Measurements from ENCODE around the gene IQSEC1. TPM values are rescaled to one million over a fixed set of nuclear protein-coding genes. Genes with fewer than 3 reads are reported as not detected.

The IQSEC1 gene
- polyA plus RNA-seq, 2 of the 4 experiments (the other 2 are of a cell fraction): 3.7 to 10.7 TPM

DNA sequence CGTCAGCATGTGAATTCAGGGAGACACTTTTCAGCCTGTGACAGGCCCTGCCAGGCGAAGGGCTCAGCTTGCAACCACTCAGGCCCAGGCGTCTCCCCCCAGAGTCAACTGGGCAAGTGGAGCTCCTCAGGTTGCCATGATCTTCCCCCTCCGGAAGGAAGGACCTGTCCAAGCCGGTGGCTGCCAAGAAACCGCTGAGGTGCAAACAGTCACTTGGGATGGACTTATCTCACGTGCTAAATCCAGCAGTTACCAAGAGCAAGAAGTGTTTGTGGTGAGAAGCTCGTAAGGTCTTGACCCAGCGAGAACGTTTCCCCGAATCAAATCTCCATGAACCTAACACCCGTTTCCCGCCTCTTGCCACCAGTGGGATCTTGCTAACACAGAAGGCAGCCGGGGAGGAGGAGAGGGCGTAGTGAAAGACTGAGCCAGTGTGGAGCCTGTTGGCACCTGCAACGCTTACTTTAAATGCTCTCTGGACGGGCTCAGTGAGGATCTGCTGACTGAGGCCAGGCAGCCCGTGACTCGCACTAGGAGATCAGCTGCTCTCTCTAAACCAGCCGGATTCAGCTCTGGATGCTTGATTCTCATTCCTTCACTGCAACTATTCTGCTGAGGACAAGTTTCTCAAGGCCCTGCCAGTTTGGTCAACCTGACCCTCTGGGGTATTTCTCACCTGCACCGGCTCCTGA lies 39.0 kb downstream of the IQSEC1 start:
- CTCF ChIA-PET: interaction anchor here (0.9 to 1.7 kb wide), 3 partner anchors 39 to 142 kb away, joined by 3 to 5 read pairs (median 4); no protein-coding TSS in a partner anchor
- POLR2A ChIA-PET: no interaction called here
- H3K27ac ChIP-seq: no peak overlapping the region
- H3K4me2 ChIP-seq: no peak overlapping the region
- H3K4me1 ChIP-seq: no peaks in the 10 kb centered on the region
- 86% methylated on average over 21 of the region's 21 CpGs for WGBS (ENCODE audit: missing lambda C conversion rate)
- no peak for TF ChIP-seq NPAS2 (CRISPR knock-in tag; IDR thresholded peaks at IDR 0.05; ENCODE audit: borderline replicate concordance)
- TF ChIP-seq NR3C1 (IDR thresholded peaks at IDR 0.05): no peak
- no peak for TF ChIP-seq SREBF2 (IDR thresholded peaks at IDR 0.05)
- TF ChIP-seq RFX5 (IDR thresholded peaks at IDR 0.05): no peak
- TF ChIP-seq CHD2 (IDR thresholded peaks at IDR 0.05; ENCODE audit: low read length, partially characterized antibody): no peak
- TF ChIP-seq ZSCAN20 (CRISPR knock-in tag; IDR thresholded peaks at IDR 0.05): no peak
- TF ChIP-seq JUNB (IDR thresholded peaks at IDR 0.05): no peak
- no peak for TF ChIP-seq ZFP36 (IDR thresholded peaks at IDR 0.05; ENCODE audit: borderline replicate concordance, partially characterized antibody)
- no peak for TF ChIP-seq CBX8 (IDR thresholded peaks at IDR 0.05)
- no peak for TF ChIP-seq GATA3 (IDR thresholded peaks at IDR 0.05; ENCODE audit: borderline replicate concordance)
- TF ChIP-seq, protein P1, sequence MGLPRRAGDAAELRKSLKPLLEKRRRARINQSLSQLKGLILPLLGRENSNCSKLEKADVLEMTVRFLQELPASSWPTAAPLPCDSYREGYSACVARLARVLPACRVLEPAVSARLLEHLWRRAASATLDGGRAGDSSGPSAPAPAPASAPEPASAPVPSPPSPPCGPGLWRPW (IDR thresholded peaks at IDR 0.05): no peak
- no peak for TF ChIP-seq TP53 (CRISPR knock-in tag; IDR thresholded peaks at IDR 0.05)
- TF ChIP-seq, protein P2, sequence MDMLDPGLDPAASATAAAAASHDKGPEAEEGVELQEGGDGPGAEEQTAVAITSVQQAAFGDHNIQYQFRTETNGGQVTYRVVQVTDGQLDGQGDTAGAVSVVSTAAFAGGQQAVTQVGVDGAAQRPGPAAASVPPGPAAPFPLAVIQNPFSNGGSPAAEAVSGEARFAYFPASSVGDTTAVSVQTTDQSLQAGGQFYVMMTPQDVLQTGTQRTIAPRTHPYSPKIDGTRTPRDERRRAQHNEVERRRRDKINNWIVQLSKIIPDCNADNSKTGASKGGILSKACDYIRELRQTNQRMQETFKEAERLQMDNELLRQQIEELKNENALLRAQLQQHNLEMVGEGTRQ (IDR thresholded peaks at IDR 0.05): no peak
- no peak for TF ChIP-seq POLR2AphosphoS2 (conservative IDR thresholded peaks at IDR 0.05; ENCODE audit: low read length)
- no peak for TF ChIP-seq MAFK (IDR thresholded peaks at IDR 0.05; ENCODE audit: partially characterized antibody)
- no peak for TF ChIP-seq BHLHE40 (IDR thresholded peaks at IDR 0.05; ENCODE audit: low read depth, low read length)
- TF ChIP-seq, protein P3, sequence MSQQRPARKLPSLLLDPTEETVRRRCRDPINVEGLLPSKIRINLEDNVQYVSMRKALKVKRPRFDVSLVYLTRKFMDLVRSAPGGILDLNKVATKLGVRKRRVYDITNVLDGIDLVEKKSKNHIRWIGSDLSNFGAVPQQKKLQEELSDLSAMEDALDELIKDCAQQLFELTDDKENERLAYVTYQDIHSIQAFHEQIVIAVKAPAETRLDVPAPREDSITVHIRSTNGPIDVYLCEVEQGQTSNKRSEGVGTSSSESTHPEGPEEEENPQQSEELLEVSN (IDR thresholded peaks at IDR 0.05; ENCODE audit: borderline replicate concordance, low read depth): no peak
- no peaks in the 10 kb centered on the region for H3K9me3 ChIP-seq
- ATAC-seq: no peak
- H3K4me3 ChIP-seq: no peak overlapping the region
- FAIRE-seq: no peak
- no peak for DNase-seq (ENCODE audit: low read depth in 1 of 2, low spot score in 1 of 2)

DNA sequence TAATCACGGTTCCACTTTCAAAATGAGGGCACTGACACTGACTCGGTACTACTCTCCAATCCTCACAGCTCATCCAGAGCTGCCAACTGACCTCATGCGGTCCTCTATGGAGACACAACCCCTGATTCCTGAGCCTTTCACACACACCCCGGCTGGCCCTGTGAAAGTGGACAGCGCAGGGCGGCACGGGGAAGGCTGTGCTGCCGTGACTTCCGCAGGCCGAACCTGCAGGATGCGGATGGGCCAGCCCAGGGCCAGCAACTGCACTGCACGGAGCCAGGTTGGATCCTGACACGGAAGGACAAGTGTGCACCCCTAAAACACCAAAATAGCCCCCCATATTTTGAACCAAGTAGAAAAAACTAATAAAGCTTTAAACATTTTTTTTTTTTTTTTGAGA lies 41.0 kb downstream of the IQSEC1 start:
- no peak overlapping the region for H3K27ac ChIP-seq
- H3K4me3 ChIP-seq: no peak overlapping the region
- POLR2A ChIA-PET: no interaction called here
- 82% methylated on average over 12 of the region's 13 CpGs for WGBS (ENCODE audit: missing lambda C conversion rate)
- no peaks in the 10 kb centered on the region for H3K9me3 ChIP-seq
- ATAC-seq (no peak), FAIRE-seq (no peak), DNase-seq (ENCODE audit: low read depth in 1 of 2, low spot score in 1 of 2) (no peak)
- no peak for TF ChIP-seq SREBF2 (IDR thresholded peaks at IDR 0.05)
- no peak for TF ChIP-seq NFE2L2 (conservative IDR thresholded peaks at IDR 0.05; ENCODE audit: low read length)
- TF ChIP-seq RAD21 (conservative IDR thresholded peaks at IDR 0.05 in 1 of 2, IDR thresholded peaks at IDR 0.05 in 1 of 2): no peak
- TF ChIP-seq CBX2 (IDR thresholded peaks at IDR 0.05; ENCODE audit: borderline replicate concordance, low read depth): no peak
- TF ChIP-seq TP53 (CRISPR knock-in tag; IDR thresholded peaks at IDR 0.05): no peak
- TF ChIP-seq EHMT2 (IDR thresholded peaks at IDR 0.05; ENCODE audit: low read depth): no peak
- no peak for TF ChIP-seq ZC3H11A (IDR thresholded peaks at IDR 0.05)
- TF ChIP-seq, protein P3 (IDR thresholded peaks at IDR 0.05; ENCODE audit: borderline replicate concordance, low read depth): no peak
- TF ChIP-seq ZSCAN20 (CRISPR knock-in tag; IDR thresholded peaks at IDR 0.05): no peak
- CTCF ChIA-PET: interaction anchor here (0.9 to 1.7 kb wide), 3 partner anchors 10 to 13 kb away, joined by 3 to 5 read pairs (median 3); no protein-coding TSS in a partner anchor
- H3K4me1 ChIP-seq: no peaks in the 10 kb centered on the region
- no peak overlapping the region for H3K4me2 ChIP-seq

DNA sequence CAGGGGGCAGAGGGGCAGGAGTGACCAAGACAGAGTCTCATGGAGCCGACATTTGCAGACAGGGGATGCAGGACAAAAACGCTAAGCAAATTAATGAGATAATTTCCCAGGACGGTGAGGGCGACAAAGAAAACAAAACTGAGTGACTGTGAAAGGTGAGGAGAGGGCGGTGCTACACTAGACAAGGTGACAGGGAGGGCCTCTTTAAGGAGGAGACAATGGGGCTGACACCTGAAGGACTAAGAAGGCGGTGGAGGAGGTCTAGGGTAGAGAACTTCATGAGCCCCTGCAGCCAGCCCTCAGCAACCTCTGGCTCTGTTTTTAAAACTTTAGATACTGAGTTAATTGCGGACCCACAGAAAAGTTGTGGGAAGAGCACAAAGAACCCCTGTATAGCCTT lies 41.6 kb downstream of the IQSEC1 start:
- no peak overlapping the region for H3K4me3 ChIP-seq
- ATAC-seq: no peak
- 65% methylated on average over 7 of the region's 7 CpGs for WGBS (ENCODE audit: missing lambda C conversion rate)
- TF ChIP-seq CBX2 (IDR thresholded peaks at IDR 0.05; ENCODE audit: borderline replicate concordance, low read depth) (no peak), ZNF302 (CRISPR knock-in tag; IDR thresholded peaks at IDR 0.05) (no peak), MAFK (IDR thresholded peaks at IDR 0.05; ENCODE audit: partially characterized antibody) (no peak), KDM5A (IDR thresholded peaks at IDR 0.05) (no peak), SREBF2 (IDR thresholded peaks at IDR 0.05) (no peak), ZC3H11A (IDR thresholded peaks at IDR 0.05) (no peak), CHD2 (IDR thresholded peaks at IDR 0.05; ENCODE audit: low read length, partially characterized antibody) (no peak), EP300 (IDR thresholded peaks at IDR 0.05) (no peak), RNF2 (IDR thresholded peaks at IDR 0.05; ENCODE audit: borderline replicate concordance, low read depth) (no peak), PHF8 (IDR thresholded peaks at IDR 0.05; ENCODE audit: borderline replicate concordance, low read depth) (no peak), RCOR1 (IDR thresholded peaks at IDR 0.05; ENCODE audit: low read depth, low read length) (no peak), CBX8 (IDR thresholded peaks at IDR 0.05) (no peak), HOXA7 (CRISPR knock-in tag; IDR thresholded peaks at IDR 0.05) (no peak)
- TF ChIP-seq, protein P4, sequence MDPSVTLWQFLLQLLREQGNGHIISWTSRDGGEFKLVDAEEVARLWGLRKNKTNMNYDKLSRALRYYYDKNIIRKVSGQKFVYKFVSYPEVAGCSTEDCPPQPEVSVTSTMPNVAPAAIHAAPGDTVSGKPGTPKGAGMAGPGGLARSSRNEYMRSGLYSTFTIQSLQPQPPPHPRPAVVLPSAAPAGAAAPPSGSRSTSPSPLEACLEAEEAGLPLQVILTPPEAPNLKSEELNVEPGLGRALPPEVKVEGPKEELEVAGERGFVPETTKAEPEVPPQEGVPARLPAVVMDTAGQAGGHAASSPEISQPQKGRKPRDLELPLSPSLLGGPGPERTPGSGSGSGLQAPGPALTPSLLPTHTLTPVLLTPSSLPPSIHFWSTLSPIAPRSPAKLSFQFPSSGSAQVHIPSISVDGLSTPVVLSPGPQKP (IDR thresholded peaks at IDR 0.05; ENCODE audit: low read depth, low read length): no peak
- FAIRE-seq: no peak
- POLR2A ChIA-PET: no interaction called here
- CTCF ChIA-PET: interaction anchor here (1.2 to 1.7 kb wide), 2 partner anchors 9 to 11 kb away, joined by 3 read pairs; no protein-coding TSS in a partner anchor
- no peak for DNase-seq (ENCODE audit: low read depth in 1 of 2, low spot score in 1 of 2)
- no peak overlapping the region for H3K27ac ChIP-seq
- H3K4me1 ChIP-seq: no peaks in the 10 kb centered on the region
- H3K9me3 ChIP-seq: no peaks in the 10 kb centered on the region
- H3K4me2 ChIP-seq: no peak overlapping the region

All from A549 (cell line).